Body of pancreas (tissue), 4 donors: Measurements from ENCODE around the gene KRT20. TPM values are rescaled to one million over a fixed set of nuclear protein-coding genes. Genes with fewer than 3 reads are reported as not detected.

Experiments used
- ATAC-seq: fragments of 150-250 bp; one replicate; pipeline ENCODE4 v1.9.1; 2016
- DNase-seq, 4 donors: peaks; one replicate each; pipeline ENCODE4 v3.0.0-alpha.2; 2019
- H3K27ac ChIP-seq, 4 donors: fragments of 200-600 bp; sonication (generic); 1 replicate in 3 of 4; 2 replicates in 1 of 4; pipeline versions ENCODE4 v1.5.1 to v1.6.1; 2016 to 2019; ENCODE audit warnings: mild to moderate bottlenecking in 1 of 4, mixed read lengths in 1 of 4, moderate library complexity in 1 of 4
- H3K27me3 ChIP-seq, 2 donors: fragments of 200-600 bp; sonication (generic); one replicate each; pipeline ENCODE4 v1.6.0; 2016; ENCODE audit warnings: mild to moderate bottlenecking in 1 of 2
- H3K36me3 ChIP-seq, 2 donors: fragments of 200-600 bp; sonication (generic); replicated peaks in 1 of 2; 2 replicates each; pipeline ENCODE4 v1.5.1; 2016; ENCODE audit warnings: low read depth in 2 of 2; ENCODE audit not compliant: insufficient read depth in 1 of 2
- H3K4me1 ChIP-seq: fragments of 200-600 bp; sonication (generic); one replicate; pipeline ENCODE4 v1.6.0; 2016
- H3K4me3 ChIP-seq, 2 donors: fragments of 200-600 bp; sonication (generic); 1 replicate in 1 of 2; 2 replicates in 1 of 2; pipeline ENCODE4 v1.5.1; 2016 to 2019
- H3K9me3 ChIP-seq, 3 donors: fragments of 200-600 bp; sonication (generic); 1 replicate in 2 of 3; 2 replicates in 1 of 3; pipeline ENCODE4 v1.5.1; 2016
- CTCF ChIP-seq, 7 experiments: fragments of 450-650 bp in 4 of 7; fragments of 200-600 bp in 3 of 7; sonication (generic) in 3 of 7; IDR thresholded peaks; one replicate each; pipeline ENCODE4 v1.5.1; 2016 to 2019; ENCODE audit warnings: antibody characterized with exemption in 7 of 7
- POLR2A ChIP-seq, 3 donors: fragments of 450-650 bp; IDR thresholded peaks; one replicate each; pipeline ENCODE4 v1.6.1; 2016; ENCODE audit warnings: antibody characterized with exemption in 3 of 3, mild to moderate bottlenecking in 2 of 3
- WGBS, 2 donors: methylation state at CpG; one replicate each; pipeline ENCODE4 v1.1.5; 2017; 5-methylcytosine and 5-hydroxymethylcytosine counted together
- intact Hi-C: fragments of 100-400 bp; cut with DNase I; formaldehyde crosslinking; loops from one replicate; pipeline ENCODE4 v1.15.1; 2023
- total RNA-seq, 2 donors: library from RNA; depleted of rRNA; stranded (reverse); fragments of >200 nt; gene quantifications; one replicate each; pipeline ENCODE4 v1.1.0, GENCODE V29; 2016

Gene KRT20
- total RNA-seq, 2 donors from 2014 or later: not detected

- no peak overlapping the region for H3K4me3 ChIP-seq
- TF ChIP-seq CTCF (IDR thresholded peaks at IDR 0.05): no peak
- TF ChIP-seq POLR2A (IDR thresholded peaks at IDR 0.05): no peak
- no peaks in the 10 kb centered on the region for H3K36me3 ChIP-seq
- no peak overlapping the region for H3K27ac ChIP-seq
- no peaks in the 10 kb centered on the region for H3K4me1 ChIP-seq
- H3K9me3 ChIP-seq: no peaks in the 10 kb centered on the region
- H3K27me3 ChIP-seq: no peaks in the 10 kb centered on the region
- ATAC-seq (no peak), DNase-seq (no peak)
- WGBS, 2 donors: 30 to 44% methylated on average over 4 of the region's 4 CpGs
- intact Hi-C loops: no loop called here
Observed at GRCh38 chr17:40844671-40845107, 40.4 kb downstream of the KRT20 start.

- no peak for ATAC-seq
- Histone ChIP-seq H3K4me3 (no peak overlapping the region), H3K36me3 (no peaks in the 10 kb centered on the region), H3K9me3 (no peaks in the 10 kb centered on the region), H3K27ac (no peak overlapping the region), H3K27me3 (no peaks in the 10 kb centered on the region), H3K4me1 (no peaks in the 10 kb centered on the region)
- TF ChIP-seq CTCF (IDR thresholded peaks at IDR 0.05) (no peak), POLR2A (IDR thresholded peaks at IDR 0.05) (no peak)
- intact Hi-C loops: no loop called here
- DNase-seq: no peak
- WGBS, 2 donors: 47 to 60% methylated on average over 3 of the region's 3 CpGs
Observed at GRCh38 chr17:40843242-40843641, 41.8 kb downstream of the KRT20 start.

DNA sequence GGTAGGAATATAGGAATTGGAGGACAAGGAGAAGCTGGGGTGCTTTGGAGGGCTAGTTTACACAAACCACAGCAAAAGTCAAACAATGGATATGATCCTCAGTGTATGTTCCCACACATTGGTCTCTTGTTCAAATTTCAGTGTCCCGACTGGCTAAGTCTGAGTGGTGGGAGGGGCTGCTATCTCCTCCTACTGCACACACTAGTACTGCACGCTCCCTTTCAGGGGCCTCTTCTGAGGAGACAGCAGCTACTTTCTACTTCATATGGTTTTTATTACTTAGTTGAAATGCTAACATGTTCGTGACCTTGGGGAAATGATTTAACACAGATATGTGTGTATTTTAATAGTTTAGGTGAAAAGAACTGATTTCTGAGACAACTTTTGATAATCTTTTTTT, 43.8 kb downstream of the KRT20 start:
- intact Hi-C loops: no loop called here
- H3K27ac ChIP-seq: no peak overlapping the region
- no peak overlapping the region for H3K4me3 ChIP-seq
- DNase-seq: no peak
- H3K27me3 ChIP-seq: no peaks in the 10 kb centered on the region
- no peaks in the 10 kb centered on the region for H3K36me3 ChIP-seq
- no peaks in the 10 kb centered on the region for H3K4me1 ChIP-seq
- 56 to 80% methylated on average over 3 of the region's 3 CpGs for WGBS, 2 donors
- no peak for TF ChIP-seq POLR2A (IDR thresholded peaks at IDR 0.05)
- no peak for TF ChIP-seq CTCF (IDR thresholded peaks at IDR 0.05)
- ATAC-seq: no peak
- no peaks in the 10 kb centered on the region for H3K9me3 ChIP-seq

DNA sequence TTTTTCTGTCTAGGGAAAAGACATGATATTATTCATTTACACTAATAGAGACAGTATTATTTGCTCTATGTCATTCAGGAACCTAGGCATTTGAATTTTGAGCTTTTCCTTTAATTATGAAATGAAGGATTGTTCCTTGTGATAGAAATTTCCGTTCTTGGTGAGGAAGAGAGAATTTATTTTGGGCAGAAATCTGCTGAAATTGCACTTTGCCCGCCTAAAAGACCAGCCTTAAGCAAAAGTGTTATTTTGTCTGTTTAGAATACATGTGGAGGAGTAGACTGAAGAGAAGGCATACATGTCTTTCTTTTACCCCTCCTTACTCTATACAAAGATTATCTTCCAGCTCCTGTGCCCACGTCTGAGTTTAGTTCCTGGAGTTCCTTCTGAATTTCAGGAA, 45.8 kb downstream of the KRT20 start:
- TF ChIP-seq POLR2A (IDR thresholded peaks at IDR 0.05): no peak
- TF ChIP-seq CTCF (IDR thresholded peaks at IDR 0.05): no peak
- DNase-seq (no peak), ATAC-seq (no peak)
- 69 to 71% methylated on average over 3 of the region's 3 CpGs for WGBS, 2 donors
- intact Hi-C loops: no loop called here
- Histone ChIP-seq H3K4me1 (no peaks in the 10 kb centered on the region), H3K27me3 (no peaks in the 10 kb centered on the region), H3K36me3 (no peaks in the 10 kb centered on the region), H3K27ac (no peak overlapping the region), H3K9me3 (no peaks in the 10 kb centered on the region), H3K4me3 (no peak overlapping the region)

GRCh38 chr17:40836020-40836419, 49.0 kb downstream of the KRT20 start:
- ATAC-seq (no peak), DNase-seq (no peak)
- intact Hi-C loops: no loop called here
- H3K27me3 ChIP-seq: no peaks in the 10 kb centered on the region
- H3K27ac ChIP-seq: no peak overlapping the region
- no peaks in the 10 kb centered on the region for H3K9me3 ChIP-seq
- TF ChIP-seq CTCF (IDR thresholded peaks at IDR 0.05) (no peak), POLR2A (IDR thresholded peaks at IDR 0.05) (no peak)
- H3K36me3 ChIP-seq: no peaks in the 10 kb centered on the region
- H3K4me1 ChIP-seq: no peaks in the 10 kb centered on the region
- no peak overlapping the region for H3K4me3 ChIP-seq
- WGBS, 2 donors: 91 to 100% methylated on average over 4 of the region's 4 CpGs
